GM23338 (cell line): Measurements from ENCODE around the gene CD2. TPM values are rescaled to one million over a fixed set of nuclear protein-coding genes. Genes with fewer than 3 reads are reported as not detected.

Source experiments
- ATAC-seq: fragments of 200-7000 bp; cut with Tn5 transposase; 3 replicates; pipeline ENCODE4 v1.9.1; 2020
- DNase-seq: peaks from one replicate; pipeline ENCODE4 v3.0.0-alpha.2; 2015; ENCODE audit warnings: low spot score
- H2AFZ ChIP-seq: fragments of 200-600 bp; sonication (generic); 2 replicates; pipeline ENCODE4 v1.8.0; 2016; ENCODE audit warnings: antibody characterized with exemption, mild to moderate bottlenecking, moderate library complexity
- H3F3A ChIP-seq: fragments of 200-600 bp; sonication (generic); replicated peaks from 2 replicates; pipeline ENCODE4 v1.8.0; 2017; ENCODE audit warnings: antibody characterized with exemption, mixed run types, low read depth
- H3K27ac ChIP-seq: fragments of 200-600 bp; sonication (generic); 2 replicates; pipeline ENCODE4 v1.6.1; 2016; ENCODE audit warnings: low read depth
- H3K27me3 ChIP-seq: fragments of 200-600 bp; sonication (generic); 2 replicates; pipeline ENCODE4 v1.8.0; 2016; ENCODE audit warnings: mild to moderate bottlenecking, mixed run types, moderate library complexity; ENCODE audit not compliant: insufficient read depth
- H3K36me3 ChIP-seq: fragments of 200-600 bp; sonication (generic); 2 replicates; pipeline ENCODE4 v1.8.0; 2016; ENCODE audit warnings: mild to moderate bottlenecking; ENCODE audit not compliant: insufficient read depth
- H3K4me1 ChIP-seq: fragments of 200-600 bp; sonication (generic); 2 replicates; pipeline ENCODE4 v1.8.0; 2016; ENCODE audit warnings: mild to moderate bottlenecking, moderate library complexity; ENCODE audit not compliant: insufficient read depth
- H3K4me2 ChIP-seq: fragments of 200-600 bp; sonication (generic); 2 replicates; pipeline ENCODE4 v1.7.1; 2017; ENCODE audit warnings: mixed run types
- H3K4me3 ChIP-seq: fragments of 200-600 bp; sonication (generic); 2 replicates; pipeline ENCODE4 v1.6.1; 2016; ENCODE audit warnings: mixed run types
- H3K79me2 ChIP-seq: fragments of 200-600 bp; sonication (generic); replicated peaks from 2 replicates; pipeline ENCODE4 v1.8.0; 2017; ENCODE audit warnings: mild to moderate bottlenecking; ENCODE audit not compliant: insufficient read depth
- H3K9me2 ChIP-seq: fragments of 200-600 bp; sonication (generic); 2 replicates; pipeline ENCODE4 v1.8.0; 2017; ENCODE audit not compliant: insufficient read depth
- H4K20me1 ChIP-seq: fragments of 200-600 bp; sonication (generic); replicated peaks from 2 replicates; pipeline ENCODE4 v1.8.0; 2017; ENCODE audit warnings: mild to moderate bottlenecking; ENCODE audit not compliant: insufficient read depth
- H3K27ac Mint-ChIP-seq: 2 replicates; pipeline ENCODE4 v1.8.0; 2020; ENCODE audit warnings: inconsistent platforms, mild to moderate bottlenecking, moderate library complexity, mixed read lengths
- H3K27me3 Mint-ChIP-seq: 3 replicates; pipeline ENCODE4 v1.8.0; 2022; ENCODE audit warnings: low read depth, mild to moderate bottlenecking, moderate library complexity, mixed read lengths, inconsistent platforms; ENCODE audit not compliant: insufficient read depth, poor library complexity
- H3K36me3 Mint-ChIP-seq: 3 replicates; pipeline ENCODE4 v1.8.0; 2021; ENCODE audit warnings: low read depth, mild to moderate bottlenecking, inconsistent platforms, moderate library complexity, mixed read lengths
- H3K4me1 Mint-ChIP-seq: 3 replicates; pipeline ENCODE4 v1.8.0; 2020; ENCODE audit warnings: mild to moderate bottlenecking, inconsistent platforms, mixed read lengths
- H3K4me3 Mint-ChIP-seq: 3 replicates; pipeline ENCODE4 v1.8.0; 2021; ENCODE audit warnings: moderate library complexity, mild to moderate bottlenecking, inconsistent platforms, mixed read lengths
- H3K9me3 Mint-ChIP-seq: 3 replicates; pipeline ENCODE4 v1.8.0; 2020; ENCODE audit warnings: moderate library complexity, mild to moderate bottlenecking, inconsistent platforms, mixed read lengths
- CREB1 ChIP-seq: fragments of 250-450 bp; sonication (Bioruptor Pico); IDR thresholded peaks from 2 replicates; pipeline ENCODE4 v1.5.0; 2020; ENCODE audit warnings: low read depth, mild to moderate bottlenecking, moderate library complexity
- CTCF ChIP-seq, 2 experiments: fragments of 200-600 bp in 1 of 2; sonication (generic) in 1 of 2; conservative IDR thresholded peaks; 2 replicates each; pipeline versions ENCODE4 v1.5.1 to v1.6.1; 2016 to 2017; ENCODE audit warnings: antibody characterized with exemption in 2 of 2, low read depth in 2 of 2, mild to moderate bottlenecking in 2 of 2, moderate library complexity in 1 of 2
- ETS1 ChIP-seq: IDR thresholded peaks from 2 replicates; pipeline ENCODE4 v1.6.1; 2016; ENCODE audit warnings: antibody characterized with exemption
- EZH2phosphoT487 ChIP-seq: fragments of 200-600 bp; sonication (generic); IDR thresholded peaks from one replicate; pipeline ENCODE4 v1.8.1; 2018; ENCODE audit warnings: antibody characterized with exemption; ENCODE audit not compliant: unreplicated experiment
- JUNB ChIP-seq: IDR thresholded peaks from one replicate; pipeline ENCODE4 v1.6.1; 2016; ENCODE audit warnings: antibody characterized with exemption; ENCODE audit not compliant: unreplicated experiment
- NANOG ChIP-seq: IDR thresholded peaks from 2 replicates; pipeline ENCODE4 v1.6.1; 2016; ENCODE audit warnings: antibody characterized with exemption, borderline replicate concordance
- POLR2AphosphoS5 ChIP-seq: IDR thresholded peaks from 2 replicates; pipeline ENCODE4 v1.6.1; 2016; ENCODE audit warnings: antibody characterized with exemption, low read depth
- ZNF114 ChIP-seq: fragments of 250-450 bp; sonication (Bioruptor Pico); IDR thresholded peaks from 2 replicates; pipeline ENCODE4 v1.5.0; 2020; ENCODE audit warnings: mild to moderate bottlenecking, moderate library complexity
- ZNF331 ChIP-seq: fragments of 250-450 bp; sonication (Bioruptor Pico); IDR thresholded peaks from 2 replicates; pipeline ENCODE4 v1.5.0; 2020; ENCODE audit warnings: low read depth, mild to moderate bottlenecking, moderate library complexity
- ZNF462 ChIP-seq: fragments of 250-450 bp; sonication (Bioruptor Pico); IDR thresholded peaks from 2 replicates; pipeline ENCODE4 v1.5.0; 2020; ENCODE audit warnings: mild to moderate bottlenecking, moderate library complexity
- polyA plus RNA-seq: library from polyadenylated mRNA; unstranded; fragments of >200 nt; fragmentation: Nextera tagmentation; extraction: Ambion mirVana; gene quantifications from 2 replicates; pipeline ENCODE4 v1.2.1, GENCODE V29; 2016
- total RNA-seq: library from RNA; depleted of rRNA; stranded (reverse); fragments of >200 nt; shearing (Covaris generic); gene quantifications from 2 replicates; pipeline ENCODE4 v1.2.3, GENCODE V29; 2014

Gene CD2
- total and polyA plus RNA-seq, 2 experiments from 2014 or later: not detected

- TF ChIP-seq ZNF462 (CRISPR knock-in tag): no peak
- TF ChIP-seq CTCF (conservative IDR thresholded peaks at IDR 0.05; ENCODE audit: low read depth in 2 of 2): no peak
- TF ChIP-seq POLR2AphosphoS5: no peak
- TF ChIP-seq ETS1: no peak
- no peak for TF ChIP-seq EZH2phosphoT487
Measured at GRCh38 chr1:116808848-116809508, 54.7 kb downstream of the CD2 start (continued).

GRCh38 chr1:116811321-116811720 lies 57.1 kb downstream of the CD2 start:
- ATAC-seq: no peak
- Mint-ChIP-seq H3K27me3 (peaks cover 1% of the 10 kb centered on the region), H3K36me3 (no peaks in the 10 kb centered on the region), H3K4me1 (peaks cover 17% of the 10 kb centered on the region), H3K27ac (no peak overlapping the region), H3K9me3 (no peaks in the 10 kb centered on the region; the same call in 2 of the 3 replicates), H3K4me3 (no peak overlapping the region)
- no peak overlapping the region for H3K27ac ChIP-seq
- no peaks in the 10 kb centered on the region for H4K20me1 ChIP-seq
- no peaks in the 10 kb centered on the region for H3F3A ChIP-seq
- no peaks in the 10 kb centered on the region for H3K9me2 ChIP-seq
- H3K4me3 ChIP-seq: no peak overlapping the region
- no peaks in the 10 kb centered on the region for H3K36me3 ChIP-seq
- peaks cover 17% of the 10 kb centered on the region for H3K4me1 ChIP-seq
- no peaks in the 10 kb centered on the region for H3K79me2 ChIP-seq
- H3K4me2 ChIP-seq: no peak overlapping the region
- no peak for DNase-seq
- no peaks in the 10 kb centered on the region for H3K27me3 ChIP-seq
- no peak overlapping the region for H2AFZ ChIP-seq
- TF ChIP-seq CTCF (conservative IDR thresholded peaks at IDR 0.05; ENCODE audit: low read depth in 2 of 2) (no peak), NANOG (no peak), JUNB (no peak), POLR2AphosphoS5 (no peak), ZNF331 (no peak), ZNF114 (CRISPR knock-in tag) (no peak), CREB1 (no peak), EZH2phosphoT487 (no peak)
